Measurements from ENCODE around the gene NUP210. TPM values are rescaled to one million over a fixed set of nuclear protein-coding genes. Genes with fewer than 3 reads are reported as not detected.
A peak's percentile ranks its signal among the peaks of the same experiment; 100 is the strongest.

NUP210 gene
- total and polyA plus RNA-seq, 2 of the 13 experiments (the other 11 are each of a cell fraction or from before 2014, with no cell fraction given), result 31.6 to 35.2 TPM

DNA sequence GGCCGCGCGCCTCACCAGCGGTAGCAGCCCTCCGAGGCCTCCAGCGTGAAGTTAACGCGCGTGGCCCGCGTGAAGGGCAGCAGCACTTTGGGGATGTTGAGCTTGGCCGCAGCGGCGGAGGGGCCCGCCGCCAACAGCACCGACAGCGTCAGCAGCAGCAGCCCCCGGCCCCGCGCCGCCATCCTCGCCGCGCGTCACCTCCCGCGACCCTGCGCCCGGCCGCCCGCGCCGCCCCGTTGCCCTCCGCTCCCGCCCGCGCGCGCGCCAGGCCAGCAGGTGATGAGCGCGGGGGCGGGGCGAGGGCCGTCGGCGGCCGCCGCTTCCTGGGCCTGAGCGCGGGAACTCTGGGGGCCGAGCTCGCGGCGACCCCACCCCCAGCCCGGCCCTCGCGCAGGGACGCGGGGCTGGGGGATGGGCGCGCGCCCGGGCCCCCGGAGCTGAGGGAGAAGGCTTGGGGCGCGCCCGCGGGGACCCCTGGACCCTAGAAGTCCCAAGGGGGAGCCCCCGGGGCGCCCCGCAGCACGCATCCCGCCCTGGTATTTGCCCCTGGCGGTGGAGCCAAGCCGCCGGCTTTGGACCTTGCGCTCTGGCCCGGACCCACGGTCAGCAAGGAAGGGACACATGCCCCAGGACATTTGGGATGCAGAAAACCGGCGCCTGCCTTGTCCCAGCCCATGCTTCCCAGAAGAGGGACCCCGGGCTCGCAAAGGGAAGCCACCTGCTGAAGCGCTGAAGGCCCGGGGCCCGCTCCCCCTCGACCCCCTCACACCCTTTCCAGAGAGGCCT is at the start of gene NUP210 (continued):
- no peak for TF ChIP-seq NONO (IDR thresholded peaks at IDR 0.05)
- TF ChIP-seq NONO (CRISPR knock-in tag; conservative IDR thresholded peaks at IDR 0.05), result no peak; the same call in none of the 2 replicates
- TF ChIP-seq, protein P1, sequence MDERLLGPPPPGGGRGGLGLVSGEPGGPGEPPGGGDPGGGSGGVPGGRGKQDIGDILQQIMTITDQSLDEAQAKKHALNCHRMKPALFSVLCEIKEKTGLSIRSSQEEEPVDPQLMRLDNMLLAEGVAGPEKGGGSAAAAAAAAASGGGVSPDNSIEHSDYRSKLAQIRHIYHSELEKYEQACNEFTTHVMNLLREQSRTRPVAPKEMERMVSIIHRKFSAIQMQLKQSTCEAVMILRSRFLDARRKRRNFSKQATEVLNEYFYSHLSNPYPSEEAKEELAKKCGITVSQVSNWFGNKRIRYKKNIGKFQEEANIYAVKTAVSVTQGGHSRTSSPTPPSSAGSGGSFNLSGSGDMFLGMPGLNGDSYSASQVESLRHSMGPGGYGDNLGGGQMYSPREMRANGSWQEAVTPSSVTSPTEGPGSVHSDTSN (CRISPR knock-in tag; IDR thresholded peaks at IDR 0.05), result no peak
- TF ChIP-seq HNRNPLL (IDR thresholded peaks at IDR 0.05; ENCODE audit: low read depth, low read length, poor library complexity, severe bottlenecking), result peak; percentile 49
- TF ChIP-seq ZFAT (CRISPR knock-in tag; conservative IDR thresholded peaks at IDR 0.05), result no peak
- peak in 1 of 2 experiments; percentile 47; a peak in 3 of 4 replicates for TF ChIP-seq POLR2A (IDR thresholded peaks at IDR 0.05; ENCODE audit: insufficient read depth in 1 of 2, low read depth in 2 of 2, low read length in 2 of 2)
- no peak for TF ChIP-seq ZNF451 (CRISPR knock-in tag; IDR thresholded peaks at IDR 0.05)
- no peak for TF ChIP-seq ZNF274 (CRISPR knock-in tag; IDR thresholded peaks at IDR 0.05)
- TF ChIP-seq TCF7L2 (IDR thresholded peaks at IDR 0.05; ENCODE audit: low read depth, low read length), result no peak
- TF ChIP-seq ZNF34 (CRISPR knock-in tag; IDR thresholded peaks at IDR 0.05; ENCODE audit: borderline replicate concordance), result no peak
- TF ChIP-seq, protein P2, sequence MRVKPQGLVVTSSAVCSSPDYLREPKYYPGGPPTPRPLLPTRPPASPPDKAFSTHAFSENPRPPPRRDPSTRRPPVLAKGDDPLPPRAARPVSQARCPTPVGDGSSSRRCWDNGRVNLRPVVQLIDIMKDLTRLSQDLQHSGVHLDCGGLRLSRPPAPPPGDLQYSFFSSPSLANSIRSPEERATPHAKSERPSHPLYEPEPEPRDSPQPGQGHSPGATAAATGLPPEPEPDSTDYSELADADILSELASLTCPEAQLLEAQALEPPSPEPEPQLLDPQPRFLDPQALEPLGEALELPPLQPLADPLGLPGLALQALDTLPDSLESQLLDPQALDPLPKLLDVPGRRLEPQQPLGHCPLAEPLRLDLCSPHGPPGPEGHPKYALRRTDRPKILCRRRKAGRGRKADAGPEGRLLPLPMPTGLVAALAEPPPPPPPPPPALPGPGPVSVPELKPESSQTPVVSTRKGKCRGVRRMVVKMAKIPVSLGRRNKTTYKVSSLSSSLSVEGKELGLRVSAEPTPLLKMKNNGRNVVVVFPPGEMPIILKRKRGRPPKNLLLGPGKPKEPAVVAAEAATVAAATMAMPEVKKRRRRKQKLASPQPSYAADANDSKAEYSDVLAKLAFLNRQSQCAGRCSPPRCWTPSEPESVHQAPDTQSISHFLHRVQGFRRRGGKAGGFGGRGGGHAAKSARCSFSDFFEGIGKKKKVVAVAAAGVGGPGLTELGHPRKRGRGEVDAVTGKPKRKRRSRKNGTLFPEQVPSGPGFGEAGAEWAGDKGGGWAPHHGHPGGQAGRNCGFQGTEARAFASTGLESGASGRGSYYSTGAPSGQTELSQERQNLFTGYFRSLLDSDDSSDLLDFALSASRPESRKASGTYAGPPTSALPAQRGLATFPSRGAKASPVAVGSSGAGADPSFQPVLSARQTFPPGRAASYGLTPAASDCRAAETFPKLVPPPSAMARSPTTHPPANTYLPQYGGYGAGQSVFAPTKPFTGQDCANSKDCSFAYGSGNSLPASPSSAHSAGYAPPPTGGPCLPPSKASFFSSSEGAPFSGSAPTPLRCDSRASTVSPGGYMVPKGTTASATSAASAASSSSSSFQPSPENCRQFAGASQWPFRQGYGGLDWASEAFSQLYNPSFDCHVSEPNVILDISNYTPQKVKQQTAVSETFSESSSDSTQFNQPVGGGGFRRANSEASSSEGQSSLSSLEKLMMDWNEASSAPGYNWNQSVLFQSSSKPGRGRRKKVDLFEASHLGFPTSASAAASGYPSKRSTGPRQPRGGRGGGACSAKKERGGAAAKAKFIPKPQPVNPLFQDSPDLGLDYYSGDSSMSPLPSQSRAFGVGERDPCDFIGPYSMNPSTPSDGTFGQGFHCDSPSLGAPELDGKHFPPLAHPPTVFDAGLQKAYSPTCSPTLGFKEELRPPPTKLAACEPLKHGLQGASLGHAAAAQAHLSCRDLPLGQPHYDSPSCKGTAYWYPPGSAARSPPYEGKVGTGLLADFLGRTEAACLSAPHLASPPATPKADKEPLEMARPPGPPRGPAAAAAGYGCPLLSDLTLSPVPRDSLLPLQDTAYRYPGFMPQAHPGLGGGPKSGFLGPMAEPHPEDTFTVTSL (CRISPR knock-in tag; IDR thresholded peaks at IDR 0.05; ENCODE audit: borderline replicate concordance), result no peak
- TF ChIP-seq KLF13 (CRISPR knock-in tag; IDR thresholded peaks at IDR 0.05), result no peak
- TF ChIP-seq, protein P3, sequence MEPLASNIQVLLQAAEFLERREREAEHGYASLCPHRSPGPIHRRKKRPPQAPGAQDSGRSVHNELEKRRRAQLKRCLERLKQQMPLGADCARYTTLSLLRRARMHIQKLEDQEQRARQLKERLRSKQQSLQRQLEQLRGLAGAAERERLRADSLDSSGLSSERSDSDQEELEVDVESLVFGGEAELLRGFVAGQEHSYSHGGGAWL (CRISPR knock-in tag; IDR thresholded peaks at IDR 0.05), result no peak
- TF ChIP-seq, protein P4, sequence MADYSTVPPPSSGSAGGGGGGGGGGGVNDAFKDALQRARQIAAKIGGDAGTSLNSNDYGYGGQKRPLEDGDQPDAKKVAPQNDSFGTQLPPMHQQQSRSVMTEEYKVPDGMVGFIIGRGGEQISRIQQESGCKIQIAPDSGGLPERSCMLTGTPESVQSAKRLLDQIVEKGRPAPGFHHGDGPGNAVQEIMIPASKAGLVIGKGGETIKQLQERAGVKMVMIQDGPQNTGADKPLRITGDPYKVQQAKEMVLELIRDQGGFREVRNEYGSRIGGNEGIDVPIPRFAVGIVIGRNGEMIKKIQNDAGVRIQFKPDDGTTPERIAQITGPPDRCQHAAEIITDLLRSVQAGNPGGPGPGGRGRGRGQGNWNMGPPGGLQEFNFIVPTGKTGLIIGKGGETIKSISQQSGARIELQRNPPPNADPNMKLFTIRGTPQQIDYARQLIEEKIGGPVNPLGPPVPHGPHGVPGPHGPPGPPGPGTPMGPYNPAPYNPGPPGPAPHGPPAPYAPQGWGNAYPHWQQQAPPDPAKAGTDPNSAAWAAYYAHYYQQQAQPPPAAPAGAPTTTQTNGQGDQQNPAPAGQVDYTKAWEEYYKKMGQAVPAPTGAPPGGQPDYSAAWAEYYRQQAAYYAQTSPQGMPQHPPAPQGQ (CRISPR knock-in tag; IDR thresholded peaks at IDR 0.05; ENCODE audit: borderline replicate concordance), result no peak
- TF ChIP-seq, protein P5, sequence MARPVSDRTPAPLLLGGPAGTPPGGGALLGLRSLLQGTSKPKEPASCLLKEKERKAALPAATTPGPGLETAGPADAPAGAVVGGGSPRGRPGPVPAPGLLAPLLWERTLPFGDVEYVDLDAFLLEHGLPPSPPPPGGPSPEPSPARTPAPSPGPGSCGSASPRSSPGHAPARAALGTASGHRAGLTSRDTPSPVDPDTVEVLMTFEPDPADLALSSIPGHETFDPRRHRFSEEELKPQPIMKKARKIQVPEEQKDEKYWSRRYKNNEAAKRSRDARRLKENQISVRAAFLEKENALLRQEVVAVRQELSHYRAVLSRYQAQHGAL (CRISPR knock-in tag; IDR thresholded peaks at IDR 0.05; ENCODE audit: not compliant biosample characterization), result no peak
- TF ChIP-seq ZNF460 (CRISPR knock-in tag; IDR thresholded peaks at IDR 0.05; ENCODE audit: borderline replicate concordance), result no peak

All from HepG2 (cell line).